GM18909 (cell line): ENCODE measurements around the gene BMP5.

Source experiments
- ATAC-seq: cut with Tn5 transposase; IDR thresholded peaks from one replicate; pipeline ENCODE4 v1.9.1; 2021; ENCODE audit warnings: mild to moderate bottlenecking; ENCODE audit not compliant: unreplicated experiment, poor library complexity

Gene BMP5

DNA sequence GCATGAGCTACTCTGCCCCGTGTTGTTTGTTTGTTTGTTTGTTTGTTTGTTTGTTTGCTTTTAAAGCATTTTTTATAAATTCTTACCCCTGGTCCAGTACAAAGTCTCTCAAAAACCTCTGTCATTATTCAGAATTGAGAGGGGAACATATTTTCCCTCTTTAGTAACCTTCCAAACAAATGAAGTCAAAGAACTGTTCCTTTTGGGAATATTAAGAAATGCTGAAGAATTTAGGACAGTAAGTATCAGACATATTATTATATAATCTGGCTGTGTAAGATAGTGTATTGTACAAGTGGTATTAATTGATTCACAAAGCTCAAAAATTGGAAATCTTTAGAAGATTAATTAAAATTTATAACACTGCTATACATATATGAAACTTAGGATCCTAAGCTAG, 54.7 kb downstream of the BMP5 start:
- no peak for ATAC-seq

DNA sequence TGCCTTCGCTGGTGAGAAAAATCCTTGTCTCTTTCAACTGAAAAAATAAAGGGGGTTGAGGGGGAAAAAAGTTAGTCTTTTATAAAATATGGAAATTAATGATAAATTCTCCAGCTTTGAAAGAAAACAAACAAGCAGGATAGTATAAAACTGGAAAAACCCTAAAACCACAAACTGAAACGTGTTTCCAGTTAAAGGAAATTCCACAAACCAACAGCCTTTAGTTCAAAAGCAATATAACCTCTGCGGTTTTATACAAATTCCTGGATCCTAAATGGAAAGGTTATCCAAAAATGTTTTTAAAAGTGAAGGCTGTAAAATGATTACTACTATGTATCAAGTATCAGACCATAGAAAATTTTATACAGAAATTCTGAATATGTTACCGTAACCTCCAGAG, 55.6 kb downstream of the BMP5 start:
- no peak for ATAC-seq

DNA sequence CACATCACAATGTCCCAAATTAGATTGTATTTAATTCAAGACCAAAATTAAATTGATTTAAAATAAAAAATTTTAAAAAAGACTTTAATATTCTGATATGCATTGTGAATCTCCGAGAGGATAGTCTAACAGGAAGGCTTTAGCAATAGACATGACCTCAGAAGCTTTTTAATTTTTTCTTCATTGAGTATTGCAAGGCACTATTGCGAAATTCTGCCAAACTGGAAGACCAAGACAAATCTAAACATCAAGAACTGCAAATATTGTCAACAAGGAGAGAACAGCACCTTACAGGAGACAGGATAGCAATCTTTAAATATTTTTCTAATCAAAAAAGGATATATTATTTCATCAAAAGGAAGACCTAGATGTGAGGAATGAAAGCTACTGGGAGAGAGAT, 56.9 kb downstream of the BMP5 start:
- ATAC-seq, result no peak

DNA sequence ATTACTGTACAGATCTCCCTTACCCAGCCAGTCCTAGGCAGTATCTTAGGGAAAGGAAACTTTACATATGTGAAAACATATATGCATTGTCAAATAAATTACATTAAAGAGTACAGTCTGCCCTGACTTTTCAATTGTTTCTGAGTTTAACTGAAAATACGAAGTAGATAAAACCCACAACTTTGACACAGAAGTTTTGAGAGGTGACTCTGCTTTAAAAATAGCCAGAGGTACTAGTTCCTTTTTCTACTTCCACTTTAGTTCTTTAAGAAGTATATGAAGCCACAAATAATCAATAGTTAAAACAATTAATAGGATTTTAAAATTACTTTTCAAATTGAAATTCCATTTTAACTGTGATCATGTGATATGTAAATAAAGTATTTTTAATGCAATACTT, 62.9 kb downstream of the BMP5 start:
- peak; percentile 67 for ATAC-seq

- ATAC-seq, result no peak
Measured at GRCh38 chr6:55811074-55811473, 64.3 kb downstream of the BMP5 start.

DNA sequence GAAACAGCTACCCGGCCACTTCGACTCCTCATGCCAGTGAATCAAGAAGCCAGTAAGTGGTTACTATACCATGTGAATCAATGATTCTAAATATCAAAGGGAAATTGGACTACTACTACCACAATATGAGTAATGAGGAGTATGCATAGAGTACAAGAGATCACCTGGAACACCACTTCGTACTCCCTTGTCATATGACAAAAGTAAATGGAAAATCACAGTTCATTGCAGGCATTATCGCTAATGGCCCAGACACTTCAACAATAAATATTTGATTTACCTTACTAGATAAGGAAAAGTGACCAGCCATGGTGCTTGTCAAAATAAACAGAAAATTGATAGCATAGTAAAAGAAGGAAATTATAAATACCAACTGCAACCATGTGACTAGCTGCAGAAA, 73.1 kb downstream of the BMP5 start:
- ATAC-seq, result no peak

- no peak for ATAC-seq
Measured at GRCh38 chr6:55798571-55798970, 76.8 kb downstream of the BMP5 start.

- no peak for ATAC-seq
Measured at GRCh38 chr6:55794136-55794812, 81.1 kb downstream of the BMP5 start.

DNA sequence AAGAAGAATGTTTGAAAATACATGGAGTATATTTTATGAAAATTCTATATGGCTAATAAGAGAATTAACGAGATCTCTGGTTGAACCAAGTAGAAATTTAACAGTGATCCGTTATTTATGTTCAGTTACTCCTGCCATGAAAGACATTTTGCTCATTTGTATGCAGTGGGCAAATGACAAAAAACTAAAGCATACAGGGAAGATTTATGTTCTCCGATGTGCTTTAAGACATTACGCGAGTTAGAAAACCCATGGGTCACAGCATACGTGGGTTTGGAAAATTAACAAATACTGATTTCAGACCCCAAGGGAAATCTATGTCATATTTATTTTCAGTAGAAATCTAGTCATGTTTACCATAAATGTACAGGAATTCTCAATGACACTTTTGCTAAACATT, 90.1 kb downstream of the BMP5 start:
- no peak for ATAC-seq

- no peak for ATAC-seq
Measured at GRCh38 chr6:55782275-55782674, 93.1 kb downstream of the BMP5 start.

- no peak for ATAC-seq
Measured at GRCh38 chr6:55778705-55779104, 96.7 kb downstream of the BMP5 start.

- ATAC-seq, result no peak
Measured at GRCh38 chr6:55777469-55777868, 97.9 kb downstream of the BMP5 start.

GRCh38 chr6:55776113-55776512, 99.3 kb downstream of the BMP5 start:
- no peak for ATAC-seq

DNA sequence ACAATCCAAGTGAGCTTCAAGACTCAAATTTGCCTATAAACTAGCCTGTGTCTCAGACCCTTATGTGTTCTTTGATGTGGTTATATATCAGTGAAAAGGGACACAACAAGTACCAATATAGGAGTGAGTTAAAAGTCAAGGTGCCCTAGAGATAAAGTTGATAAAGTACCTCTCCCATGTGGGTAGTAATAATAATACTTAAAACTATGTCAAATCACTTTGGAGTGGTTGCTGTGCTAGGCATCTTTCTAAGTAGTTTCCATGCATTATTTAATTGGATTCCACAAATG, 100.4 kb downstream of the BMP5 start:
- no peak for ATAC-seq

DNA sequence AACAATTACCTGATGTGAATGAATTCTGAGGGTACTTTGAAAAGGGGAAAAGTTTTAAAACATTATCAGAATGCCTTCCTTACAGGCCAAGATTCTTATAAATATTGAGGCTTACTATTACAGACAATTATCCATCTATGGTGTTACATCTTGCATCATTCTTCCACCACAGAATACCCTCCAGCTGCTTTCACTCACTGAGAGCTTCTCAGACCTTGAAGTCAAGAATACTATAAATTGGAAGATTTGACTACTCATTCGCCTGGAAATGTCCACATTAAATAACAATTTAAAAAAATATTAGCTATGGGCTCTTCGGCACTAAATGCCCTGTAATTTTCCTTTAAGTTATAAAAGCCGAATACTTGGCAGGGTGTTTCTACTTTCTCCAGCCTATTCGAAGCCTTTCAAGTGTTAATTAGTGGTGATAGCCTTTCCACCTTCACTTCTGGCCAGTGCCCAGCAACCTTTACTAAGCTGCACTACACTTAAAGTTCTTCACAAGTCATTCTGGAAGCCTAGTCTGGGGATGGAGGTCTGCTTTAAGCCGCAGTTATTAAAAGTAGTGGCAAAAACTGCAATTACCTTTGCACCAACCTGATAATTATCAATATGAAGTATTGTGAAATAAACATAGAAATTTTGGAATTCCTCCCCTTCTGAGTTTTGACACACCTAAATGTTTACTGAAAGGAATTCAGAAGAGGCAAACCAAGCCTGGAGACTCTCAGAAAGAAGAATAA, 100.9 kb downstream of the BMP5 start:
- no peak for ATAC-seq

- no peak for ATAC-seq
Measured at GRCh38 chr6:55773620-55774216, 101.7 kb downstream of the BMP5 start.

DNA sequence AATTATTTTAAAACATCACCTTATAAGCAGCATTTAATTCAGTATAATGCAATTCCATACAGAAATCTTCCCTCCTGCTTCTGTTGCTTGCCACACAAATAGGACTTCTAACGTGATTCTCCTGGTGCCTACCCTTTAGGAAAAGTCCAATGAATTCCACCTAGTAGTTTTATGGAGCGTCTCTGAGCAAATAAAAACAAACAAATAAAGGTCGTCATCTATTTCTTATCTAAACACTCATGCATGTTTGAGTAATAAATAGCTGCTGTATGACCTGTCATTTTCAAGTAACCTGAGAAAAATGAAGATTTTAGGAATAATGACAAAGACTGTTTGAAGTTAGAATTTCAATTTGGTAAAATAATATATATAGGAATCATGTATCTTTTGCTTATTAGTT, 102.7 kb downstream of the BMP5 start:
- no peak for ATAC-seq

- no peak for ATAC-seq
Measured at GRCh38 chr6:55759536-55759935, 115.9 kb downstream of the BMP5 start.

DNA sequence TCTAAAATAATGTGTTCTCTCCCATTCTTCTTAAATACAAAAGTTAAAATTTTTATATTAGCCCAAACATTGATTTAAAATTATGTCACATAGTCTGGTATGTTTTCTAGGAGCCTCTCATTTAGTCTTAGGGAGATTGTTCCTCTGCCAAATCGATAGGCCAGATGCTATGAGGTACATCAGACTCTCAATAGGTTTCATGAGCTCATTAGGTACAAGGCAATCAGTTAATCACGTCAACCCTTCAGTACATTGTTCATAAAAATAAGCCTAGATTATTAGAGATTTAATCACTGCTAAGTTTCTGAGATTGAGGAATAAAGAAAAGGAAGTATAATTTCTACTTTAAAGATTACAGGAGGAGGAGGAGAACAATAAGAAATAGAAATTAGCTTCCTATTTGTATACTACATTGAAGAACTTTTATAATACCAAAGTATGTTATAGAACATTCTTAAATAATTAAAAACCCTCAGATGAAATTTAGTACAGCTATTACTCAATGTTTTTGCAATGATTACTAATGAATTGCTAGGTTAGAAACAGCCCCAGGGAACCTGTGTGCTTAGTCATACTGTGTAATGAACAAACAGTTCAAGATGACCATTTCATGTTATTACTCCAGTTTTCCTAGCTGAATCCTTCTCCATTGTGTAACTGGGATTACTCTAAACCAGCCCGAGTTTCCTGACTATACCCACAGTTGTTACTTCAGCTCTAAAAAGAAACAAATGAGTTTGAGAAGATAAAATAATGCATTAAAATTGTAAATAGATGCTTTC, 117.0 kb downstream of the BMP5 start:
- ATAC-seq, result no peak

- ATAC-seq, result no peak
Measured at GRCh38 chr6:55756531-55757031, 118.8 kb downstream of the BMP5 start.

GRCh38 chr6:55748880-55749279, 126.5 kb downstream of the BMP5 start:
- no peak for ATAC-seq
